T-helper 2 cell treated with Interferon-gamma antibody and Interleukin-4, amounts not matched to agents 100 ng/mL and 5 ng/mL, for 36 hours (primary cell): ENCODE data around the gene TP53RK. TPM values are rescaled to one million over a fixed set of nuclear protein-coding genes. Genes with fewer than 3 reads are reported as not detected.

ENCODE experiments used
- intact Hi-C: fragments of 100-400 bp; cut with micrococcal nuclease; formaldehyde crosslinking; loops from one replicate; pipeline ENCODE4 v1.15.1; 2023
- total RNA-seq: library from RNA; stranded (reverse); gene quantifications from 2 replicates; pipeline ENCODE4 v1.2.3, GENCODE V29; 2022

Gene TP53RK
- total RNA-seq, 1 donor from 2014 or later: 15.3 TPM

DNA sequence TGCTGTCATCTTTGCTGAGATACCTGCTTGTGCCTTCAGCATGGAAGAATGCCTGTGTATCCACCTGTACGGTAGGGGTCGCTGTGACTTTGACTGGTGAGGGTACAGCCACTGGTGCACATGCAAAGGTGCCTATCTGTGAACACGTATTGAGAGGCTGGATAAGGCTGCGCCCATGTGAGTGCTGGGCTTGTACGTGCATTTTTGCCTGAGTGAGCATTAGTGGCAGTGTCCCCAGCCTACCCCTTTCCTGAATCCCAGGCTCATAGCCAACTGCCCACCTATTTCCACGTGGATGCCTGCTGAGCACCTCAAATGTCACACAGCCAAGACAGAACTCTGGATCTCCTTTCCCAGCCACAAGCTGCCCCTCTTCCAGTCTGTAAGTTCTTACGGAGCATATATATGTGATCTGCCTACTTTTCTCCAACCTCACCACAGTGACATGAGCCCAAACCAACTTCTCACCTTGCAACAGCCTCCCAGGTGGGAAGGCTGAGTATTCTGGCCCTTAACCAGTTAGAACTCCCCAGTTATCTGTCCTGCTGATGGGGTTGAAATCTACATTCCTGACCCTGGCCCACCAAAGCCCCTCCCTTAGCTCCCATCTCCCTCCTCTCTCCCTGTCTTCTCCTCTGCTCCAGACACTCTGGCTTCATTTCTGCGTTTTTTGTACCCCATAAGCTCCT lies 19.1 kb upstream of the TP53RK start:
- intact Hi-C loops: no loop called here

DNA sequence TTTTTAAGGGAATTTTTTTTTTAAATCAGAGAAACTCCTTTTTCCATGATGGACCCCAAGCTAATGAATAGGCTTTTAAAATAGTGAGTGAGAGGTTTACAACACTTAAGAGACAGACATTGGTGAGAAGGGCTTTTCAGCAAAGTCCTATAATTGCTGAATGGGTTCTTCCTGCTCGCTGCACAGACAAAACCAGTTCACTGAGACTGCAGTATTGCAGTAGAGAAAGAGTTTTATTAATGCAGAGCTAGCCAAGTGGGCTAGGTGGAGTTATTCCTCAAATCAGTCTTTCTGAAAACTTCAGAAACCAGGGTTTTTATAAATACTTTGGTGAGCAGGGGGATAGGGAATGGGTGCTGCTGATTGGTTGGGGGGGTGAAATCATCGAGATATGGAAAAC lies 17.0 kb upstream of the TP53RK start:
- intact Hi-C loops: no loop called here

DNA sequence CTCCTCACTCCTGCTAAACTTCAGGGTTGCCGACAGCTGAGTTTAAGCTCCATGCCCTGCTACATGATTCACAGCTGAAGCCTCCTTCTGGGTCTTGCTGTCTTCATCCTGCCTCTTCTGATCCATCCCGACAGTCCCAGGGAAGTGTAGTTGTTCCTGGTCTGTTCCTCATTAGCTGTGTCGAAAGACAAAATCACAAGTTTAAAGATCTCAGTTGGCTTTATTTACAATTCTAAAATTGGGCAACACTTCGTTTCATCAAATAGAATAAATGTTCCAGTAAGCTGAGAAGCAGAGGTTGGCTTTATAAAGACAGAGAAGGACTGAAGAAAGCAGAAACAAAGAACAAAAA lies 16.1 kb upstream of the TP53RK start:
- intact Hi-C loops: no loop called here

DNA sequence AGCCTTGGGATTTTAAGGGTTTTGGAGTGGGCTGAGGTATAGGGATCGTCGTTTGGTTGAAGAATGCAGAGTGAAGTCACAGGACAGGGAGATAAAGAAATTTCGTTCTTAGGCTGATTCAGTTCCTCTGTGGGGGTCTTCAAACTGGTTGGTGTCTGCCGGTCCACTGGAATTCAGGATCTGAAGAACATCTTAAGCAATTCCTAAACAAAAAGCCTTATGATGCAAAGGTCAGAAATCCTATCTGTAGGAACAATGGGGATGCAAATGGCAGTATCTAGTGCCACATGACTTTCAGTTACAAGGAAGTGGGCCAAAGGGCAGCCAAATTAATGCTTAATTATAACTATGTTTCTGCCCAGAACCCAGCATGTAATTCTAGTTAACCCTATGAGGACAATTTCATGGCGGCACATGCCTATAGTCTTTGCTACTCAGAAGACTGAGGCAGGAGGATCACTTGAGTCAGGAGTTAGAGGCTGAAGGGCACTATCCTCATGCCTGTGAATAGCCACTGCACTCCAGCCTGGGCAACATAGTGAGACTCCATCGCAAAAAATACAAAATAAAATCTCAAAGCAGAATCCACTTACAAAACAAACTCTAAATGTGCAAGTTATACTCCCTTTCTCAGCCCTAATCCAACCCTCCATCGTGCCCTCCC lies 15.6 kb upstream of the TP53RK start:
- intact Hi-C loops: no loop called here

- intact Hi-C loops: no loop called here
Measured at GRCh38 chr20:46703435-46703834, 14.2 kb upstream of the TP53RK start.

- intact Hi-C loops: no loop called here
Measured at GRCh38 chr20:46702447-46703203, 13.4 kb upstream of the TP53RK start.

DNA sequence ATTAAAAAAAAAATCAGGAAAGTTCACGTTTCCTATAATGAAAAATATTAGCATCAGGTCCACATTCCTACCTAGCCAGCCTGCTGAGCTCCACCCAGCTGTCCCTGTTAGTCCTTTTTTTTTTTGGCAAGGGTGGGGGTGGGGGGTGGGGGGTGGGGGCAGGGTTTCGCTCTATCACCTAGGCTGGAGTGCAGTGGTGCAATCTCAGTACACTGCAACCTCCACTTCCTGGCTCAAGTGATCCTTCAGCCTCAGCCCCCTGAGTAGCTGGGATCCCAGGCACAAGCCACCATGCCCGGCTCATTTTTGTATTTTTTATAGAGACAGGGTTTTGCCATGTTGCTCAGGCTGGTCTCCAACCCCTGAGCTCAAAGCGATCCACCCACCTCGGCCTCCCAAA lies 12.7 kb upstream of the TP53RK start:
- intact Hi-C loops: no loop called here

DNA sequence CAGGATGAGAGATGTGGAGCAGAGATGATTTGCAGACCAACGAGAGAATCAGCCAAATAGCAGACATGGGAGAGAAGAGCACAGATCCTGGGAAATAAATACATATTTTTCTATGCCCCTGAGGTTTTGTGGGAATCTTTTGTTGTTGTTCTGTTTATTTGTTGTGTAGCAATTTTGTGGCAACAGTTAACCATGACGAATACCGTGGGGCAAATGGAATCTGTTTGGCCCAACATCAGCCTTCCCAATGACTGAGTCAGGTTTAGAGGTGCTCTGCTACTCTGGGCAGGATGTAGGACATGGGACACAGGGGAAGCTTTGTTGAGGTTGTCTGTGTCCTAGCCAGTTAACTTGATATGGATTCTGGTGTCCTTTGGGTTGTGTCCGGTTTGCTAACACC lies 12.3 kb upstream of the TP53RK start:
- intact Hi-C loops: no loop called here

DNA sequence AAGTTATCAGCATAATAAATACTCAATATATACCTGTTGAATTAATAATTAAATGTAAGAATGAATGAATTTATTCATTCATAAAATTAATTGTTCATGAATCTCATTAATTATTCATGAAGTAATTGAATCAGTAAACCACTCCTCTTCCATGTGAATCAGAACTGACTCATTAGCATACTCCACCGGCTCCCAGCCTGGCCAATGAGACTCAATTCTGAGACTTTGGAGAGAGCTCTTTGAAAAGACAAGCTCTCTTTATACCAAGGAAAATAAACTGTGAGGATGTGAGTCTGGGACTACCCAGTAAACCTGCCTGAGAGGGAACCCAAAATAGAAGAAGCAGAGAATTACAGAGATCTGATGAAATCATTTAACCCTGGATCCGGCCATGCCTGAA lies 11.8 kb upstream of the TP53RK start:
- intact Hi-C loops: no loop called here

GRCh38 chr20:46700481-46700880 lies 11.2 kb upstream of the TP53RK start:
- intact Hi-C loops: no loop called here

- intact Hi-C loops: no loop called here
Measured at GRCh38 chr20:46699651-46700359, 10.6 kb upstream of the TP53RK start.

GRCh38 chr20:46698788-46699187 lies 9.5 kb upstream of the TP53RK start:
- intact Hi-C loops: no loop called here

- intact Hi-C loops: no loop called here
Measured at GRCh38 chr20:46696791-46697279, 7.6 kb upstream of the TP53RK start.

DNA sequence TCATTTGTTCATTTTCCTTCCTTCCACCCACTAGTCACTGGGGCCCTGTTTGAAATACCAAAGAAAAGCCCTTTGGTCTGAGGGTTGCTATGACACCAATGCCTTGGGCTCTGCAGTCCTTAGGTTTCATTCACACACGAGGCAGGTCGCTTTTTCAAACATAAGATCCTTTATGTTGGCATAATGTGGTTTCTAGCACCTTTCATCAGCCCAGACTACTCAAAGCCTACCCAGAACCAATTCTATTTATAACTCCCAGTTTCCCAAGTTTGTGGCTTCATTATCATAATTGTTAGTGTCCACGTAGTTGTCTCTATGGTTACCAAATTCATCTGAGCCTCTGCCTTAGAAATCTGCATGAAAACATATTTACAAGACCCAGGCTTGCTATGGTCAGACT lies 6.6 kb upstream of the TP53RK start:
- intact Hi-C loops: no loop called here

DNA sequence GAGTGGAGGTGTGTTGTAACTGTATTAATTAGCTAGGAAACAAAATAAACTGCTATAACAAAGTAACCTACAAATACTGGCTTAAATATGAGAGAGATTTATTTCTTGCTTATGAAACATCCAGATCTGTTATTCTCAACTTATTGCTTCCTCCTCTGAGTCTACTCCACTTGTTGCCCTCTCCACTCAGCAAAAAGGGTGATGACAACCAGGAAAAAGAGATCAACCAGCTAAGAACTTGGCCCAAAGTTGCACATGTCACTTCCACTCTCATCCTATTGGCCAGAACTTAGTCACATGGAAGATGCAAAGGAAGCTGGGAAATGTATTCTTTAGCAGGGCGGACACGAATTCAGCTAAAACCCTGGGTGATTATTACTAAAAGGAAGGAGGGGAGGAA lies 5.2 kb upstream of the TP53RK start:
- intact Hi-C loops: no loop called here

DNA sequence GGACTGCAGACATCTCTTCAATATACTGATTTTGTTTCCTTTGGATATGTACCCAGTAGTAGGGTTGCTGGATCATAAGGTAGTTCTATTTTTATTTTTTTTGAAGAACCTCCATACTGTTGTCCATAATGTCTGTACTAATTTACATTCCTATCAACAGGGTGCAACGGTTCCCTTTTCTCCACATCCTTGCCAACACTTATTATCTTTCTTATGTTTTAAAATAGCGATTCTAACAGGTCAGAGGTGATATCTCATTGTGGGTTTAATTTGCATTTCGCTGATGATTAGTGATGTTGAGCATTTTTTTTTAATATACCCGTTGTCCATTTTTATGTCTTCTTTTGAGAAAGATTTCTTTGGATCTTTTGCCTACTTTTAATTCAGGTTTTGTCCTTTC lies 2.0 kb upstream of the TP53RK start:
- intact Hi-C loops: no loop called here

- intact Hi-C loops: no loop called here
Measured at GRCh38 chr20:46690219-46691106, 1.2 kb upstream of the TP53RK start.

- intact Hi-C loops: loop anchor here (1.0 to 10.0 kb wide), 6 partner anchors 65 to 385 kb away; partner anchors contain the start of genes CDH22 and ELMO2
Measured at GRCh38 chr20:46689754-46690085, 476 bp upstream of the TP53RK start.

DNA sequence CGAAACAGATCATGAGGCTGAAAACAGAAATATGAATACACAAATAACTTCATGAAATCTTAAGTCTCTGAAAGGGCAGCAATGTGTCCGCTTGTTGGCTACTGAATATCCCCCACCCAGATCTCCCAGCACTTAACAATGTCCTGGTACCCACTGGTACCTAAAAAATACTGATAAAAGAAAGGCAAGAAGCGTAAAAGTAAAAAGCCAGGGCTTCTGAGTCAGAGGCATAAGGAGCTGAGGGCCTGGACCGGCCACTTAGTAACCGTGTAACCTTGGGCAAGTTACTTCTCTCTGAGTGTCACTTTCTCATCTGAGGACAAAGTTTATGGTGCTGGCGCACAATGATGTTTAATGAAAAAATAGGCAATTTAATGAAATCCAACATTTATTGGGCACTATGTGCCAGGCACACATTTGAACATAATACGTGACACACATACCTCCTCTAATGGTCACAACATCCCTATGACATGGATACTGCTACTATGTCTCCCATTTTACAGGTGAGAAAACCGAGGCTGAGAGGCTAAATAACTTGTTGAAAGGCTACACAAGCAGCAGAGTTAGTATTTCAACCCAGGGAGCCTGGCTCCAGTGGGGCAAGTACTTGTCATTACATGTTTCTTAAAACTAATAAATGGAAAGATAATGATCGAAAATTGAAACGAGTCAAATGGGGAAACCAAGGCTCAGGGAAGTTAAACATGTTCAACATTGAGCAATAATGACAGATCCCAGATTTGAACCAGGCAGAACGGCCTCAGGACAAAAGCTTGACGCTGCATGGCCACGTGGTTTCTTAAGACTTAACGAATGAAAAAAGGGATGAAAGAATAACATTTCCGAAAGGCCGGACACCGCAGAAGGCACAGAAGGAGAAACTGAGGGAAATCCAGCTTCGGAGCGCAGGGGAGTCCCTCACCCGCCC lies 828 bp downstream of the TP53RK start:
- intact Hi-C loops: loop anchor here (1.0 to 10.0 kb wide), 6 partner anchors 64 to 384 kb away; partner anchors contain the start of genes CDH22 and ELMO2
